ENCODE results near the gene UNC79.
"Not testable (repeated sequence)": the region's sequence is repeated elsewhere in the genome, so short reads cannot be mapped to it uniquely, and the experiment has no call there.

DNA sequence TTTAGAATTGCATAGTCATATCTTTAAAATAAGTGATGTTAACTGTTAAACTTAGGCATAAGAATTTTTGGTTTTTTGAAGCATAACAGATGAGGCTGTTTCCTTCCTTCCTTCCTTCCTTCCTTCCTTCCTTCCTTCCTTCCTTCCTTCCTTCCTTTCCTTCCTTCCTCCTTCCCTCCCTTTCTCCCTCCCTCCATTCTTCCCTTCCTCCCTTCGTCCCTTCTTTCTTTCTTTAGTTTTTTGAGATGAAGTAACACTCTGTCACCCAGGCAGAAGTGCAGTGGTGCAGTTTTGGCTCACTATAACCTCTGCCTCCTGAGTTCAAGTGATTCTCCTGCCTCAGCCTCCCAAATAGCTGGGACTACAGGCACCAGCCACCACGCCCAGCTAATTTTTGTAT lies 48.3 kb downstream of the UNC79 start:
- TF ChIP-seq POLR2A (IDR thresholded peaks at IDR 0.05): not testable (repeated sequence)
- TF ChIP-seq, protein P1, sequence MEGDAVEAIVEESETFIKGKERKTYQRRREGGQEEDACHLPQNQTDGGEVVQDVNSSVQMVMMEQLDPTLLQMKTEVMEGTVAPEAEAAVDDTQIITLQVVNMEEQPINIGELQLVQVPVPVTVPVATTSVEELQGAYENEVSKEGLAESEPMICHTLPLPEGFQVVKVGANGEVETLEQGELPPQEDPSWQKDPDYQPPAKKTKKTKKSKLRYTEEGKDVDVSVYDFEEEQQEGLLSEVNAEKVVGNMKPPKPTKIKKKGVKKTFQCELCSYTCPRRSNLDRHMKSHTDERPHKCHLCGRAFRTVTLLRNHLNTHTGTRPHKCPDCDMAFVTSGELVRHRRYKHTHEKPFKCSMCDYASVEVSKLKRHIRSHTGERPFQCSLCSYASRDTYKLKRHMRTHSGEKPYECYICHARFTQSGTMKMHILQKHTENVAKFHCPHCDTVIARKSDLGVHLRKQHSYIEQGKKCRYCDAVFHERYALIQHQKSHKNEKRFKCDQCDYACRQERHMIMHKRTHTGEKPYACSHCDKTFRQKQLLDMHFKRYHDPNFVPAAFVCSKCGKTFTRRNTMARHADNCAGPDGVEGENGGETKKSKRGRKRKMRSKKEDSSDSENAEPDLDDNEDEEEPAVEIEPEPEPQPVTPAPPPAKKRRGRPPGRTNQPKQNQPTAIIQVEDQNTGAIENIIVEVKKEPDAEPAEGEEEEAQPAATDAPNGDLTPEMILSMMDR (IDR thresholded peaks at IDR 0.05 in 4 of 5, conservative IDR thresholded peaks at IDR 0.05 in 1 of 5): not testable (repeated sequence)

All from gastrocnemius medialis (tissue), 4 donors.